ENCODE measurements around the gene METAP2. TPM values are rescaled to one million over a fixed set of nuclear protein-coding genes. Genes with fewer than 3 reads are reported as not detected.
"Not testable (repeated sequence)": the region's sequence is repeated elsewhere in the genome, so short reads cannot be mapped to it uniquely, and the experiment has no call there.

METAP2 gene
- total RNA-seq, result 63.7 and 83.5 TPM in 2 replicates

GRCh38 chr12:95473884-95474659 lies at the start of gene METAP2:
METAP2 (plus strand) TSS chr12:95474152; CDS start chr12:95474180, 28 bp downstream.
- DNase-seq (ENCODE audit: low read depth), result peak; percentile 90

- peak; percentile 68 for DNase-seq (ENCODE audit: low read depth)
Observed at GRCh38 chr12:95424271-95424994, 49.5 kb upstream of the METAP2 start.

- DNase-seq (ENCODE audit: low read depth), result no peak
Observed at GRCh38 chr12:95429172-95429510, 44.8 kb upstream of the METAP2 start.

GRCh38 chr12:95431120-95431519 lies 42.8 kb upstream of the METAP2 start:
- DNase-seq (ENCODE audit: low read depth), result no peak

DNA sequence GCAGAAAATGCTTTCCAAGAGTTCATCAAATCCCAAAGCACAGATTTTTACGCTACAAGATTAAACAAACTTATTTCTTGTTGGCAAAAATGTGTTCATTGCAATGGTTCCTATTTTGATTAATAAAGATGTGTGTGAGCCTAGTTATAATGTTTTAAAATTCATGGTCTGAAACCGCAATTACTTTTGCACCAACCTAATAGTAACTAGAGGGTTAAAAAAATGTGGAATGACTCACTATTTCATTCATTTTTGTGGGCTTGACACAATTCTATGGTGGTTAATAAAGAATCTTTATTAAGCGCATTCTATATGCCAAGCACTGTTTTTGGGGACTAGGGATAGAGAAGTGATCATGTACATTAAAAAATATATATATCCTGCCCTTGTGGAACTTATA lies 38.6 kb upstream of the METAP2 start:
- DNase-seq (ENCODE audit: low read depth), result no peak

DNA sequence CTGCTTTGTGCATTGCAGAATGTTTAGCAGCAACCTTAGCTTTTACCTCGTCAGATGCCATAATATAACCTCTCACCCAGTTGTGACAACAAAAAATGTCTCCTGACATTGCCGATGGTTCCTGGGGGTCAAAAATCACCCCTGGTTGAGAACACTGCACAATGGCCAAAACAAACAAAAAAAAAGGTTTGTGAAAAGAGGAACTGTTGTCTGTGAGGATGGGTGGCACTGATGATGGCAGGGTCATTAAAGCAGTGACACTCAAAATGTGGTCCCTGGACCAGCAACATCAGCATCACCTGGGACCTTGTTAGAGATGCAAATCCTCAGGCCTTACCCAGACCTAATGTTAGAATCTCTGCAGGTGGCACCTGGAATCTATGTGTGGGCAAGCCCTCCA lies 36.4 kb upstream of the METAP2 start:
- no peak for DNase-seq (ENCODE audit: low read depth)

- no peak for DNase-seq (ENCODE audit: low read depth)
Observed at GRCh38 chr12:95439461-95440230, 34.3 kb upstream of the METAP2 start.

DNA sequence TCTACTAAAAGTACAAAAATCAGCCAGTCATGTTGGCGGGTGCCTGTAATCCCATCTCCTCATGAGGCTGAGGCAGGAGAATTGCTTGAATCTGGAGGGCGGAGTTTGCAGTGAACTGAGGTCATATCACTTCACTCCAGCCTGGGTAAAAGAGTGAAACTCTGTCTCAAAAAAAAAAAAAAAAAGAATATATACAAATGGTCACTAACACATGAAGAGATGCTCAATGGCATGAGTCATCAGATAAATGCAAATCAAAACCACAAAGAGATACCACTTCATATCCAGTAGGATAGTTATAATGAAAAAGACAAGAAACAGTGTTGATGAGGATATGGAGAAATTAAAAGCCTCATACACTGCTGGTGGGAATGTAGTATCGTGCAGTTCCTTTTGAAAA lies 33.6 kb upstream of the METAP2 start:
- DNase-seq (ENCODE audit: low read depth), result peak; percentile 35

DNA sequence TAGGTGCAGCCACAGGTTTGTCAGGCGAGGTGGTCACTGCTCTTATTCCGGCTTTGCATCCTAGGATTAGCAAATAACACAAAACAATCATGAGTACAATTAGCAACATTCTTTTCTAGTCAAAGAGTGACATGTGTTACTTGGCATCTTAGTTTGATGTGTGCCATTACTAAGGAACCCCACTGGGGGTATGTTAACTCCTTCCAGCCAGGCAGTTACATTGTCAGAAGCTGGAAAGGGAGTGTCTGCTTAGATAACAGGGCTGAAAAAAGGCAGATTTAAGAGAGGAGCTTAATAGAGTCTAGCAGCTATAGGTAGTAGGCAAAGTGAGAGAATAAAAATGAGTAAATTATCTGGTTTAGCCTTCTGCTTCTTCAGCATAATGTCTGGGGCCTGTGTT lies 30.5 kb upstream of the METAP2 start:
- no peak for DNase-seq (ENCODE audit: low read depth)

DNA sequence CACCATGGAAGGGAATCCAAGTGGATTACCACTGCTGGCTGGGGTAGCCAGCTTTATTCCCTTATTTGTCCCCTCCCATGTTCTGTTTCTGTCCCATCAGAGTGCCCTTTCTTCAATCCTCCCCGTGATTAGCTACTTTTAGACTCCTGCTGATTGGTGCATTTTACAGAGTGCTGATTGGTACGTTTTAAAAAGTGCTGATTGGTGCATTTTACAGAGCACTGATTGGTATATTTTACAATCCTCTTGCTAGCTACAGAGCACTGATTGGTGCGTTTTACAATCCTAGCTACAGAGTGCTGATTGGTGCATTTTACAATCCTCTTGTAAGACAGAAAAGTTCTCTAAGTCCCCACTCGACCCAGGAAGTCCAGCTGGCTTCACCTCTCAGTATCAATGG lies 28.9 kb upstream of the METAP2 start:
- not testable (repeated sequence) for DNase-seq (ENCODE audit: low read depth)

- DNase-seq (ENCODE audit: low read depth), result peak; percentile 6
Observed at GRCh38 chr12:95445884-95446505, 28.0 kb upstream of the METAP2 start.

DNA sequence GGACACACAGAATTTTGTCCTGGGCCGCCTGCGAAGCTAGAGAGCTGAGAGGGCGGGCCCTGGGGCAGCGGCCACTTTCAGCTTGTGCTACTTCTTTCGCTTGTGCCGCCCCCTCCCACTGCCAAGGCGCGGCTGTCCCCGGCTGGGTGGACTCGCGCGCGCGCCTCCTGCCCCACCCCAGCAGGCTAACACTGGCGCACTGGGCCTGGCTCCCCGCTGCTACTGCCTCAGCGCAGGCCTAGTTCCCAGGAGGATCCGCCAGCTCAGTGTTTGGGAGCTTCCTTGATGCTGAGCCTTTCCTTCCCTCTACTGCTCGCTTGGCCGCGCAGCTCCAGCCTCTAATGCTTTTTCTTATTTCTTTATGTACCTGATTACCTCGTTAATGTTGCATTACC lies 27.4 kb upstream of the METAP2 start:
- DNase-seq (ENCODE audit: low read depth), result peak; percentile 6

DNA sequence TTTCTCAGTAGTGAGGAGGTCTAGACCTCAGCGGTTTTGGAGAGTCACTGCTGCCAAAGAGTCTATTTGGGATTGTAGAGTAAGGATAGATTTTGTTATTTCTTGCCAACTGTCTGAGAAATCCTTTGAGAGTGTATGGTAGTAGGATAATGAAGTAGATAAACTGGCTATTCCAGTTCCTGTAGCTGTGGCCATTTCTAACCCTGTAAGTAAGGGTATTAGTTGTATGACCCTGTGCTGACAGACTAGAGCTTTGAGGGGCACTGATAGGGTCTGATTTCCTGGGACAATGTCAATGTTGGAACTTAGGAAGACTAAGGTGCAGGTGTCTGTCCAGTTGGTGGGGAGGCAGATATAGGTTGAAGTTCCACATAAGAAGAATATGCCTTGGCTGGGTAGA lies 24.3 kb upstream of the METAP2 start:
- DNase-seq (ENCODE audit: low read depth), result not testable (repeated sequence)

DNA sequence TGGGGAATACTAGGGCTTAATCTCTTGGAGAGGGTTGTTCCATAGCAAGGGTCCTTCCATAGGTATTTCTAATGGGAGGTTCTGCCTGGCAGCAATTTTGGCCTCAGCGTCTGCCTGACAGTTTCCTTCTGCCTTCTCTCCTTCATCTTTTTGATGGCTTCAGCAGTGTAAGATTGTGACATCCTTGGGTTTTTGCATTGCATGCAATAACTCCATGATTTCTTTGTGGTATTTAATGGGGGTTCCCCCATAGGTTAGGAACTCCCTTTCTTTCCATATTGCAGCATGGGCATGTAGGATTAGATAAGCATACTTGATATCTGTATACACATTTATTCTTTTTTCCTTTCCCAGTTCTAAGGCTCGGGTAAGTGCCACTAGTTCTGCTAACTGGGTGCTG lies 21.5 kb upstream of the METAP2 start:
- not testable (repeated sequence) for DNase-seq (ENCODE audit: low read depth)

GRCh38 chr12:95453881-95454280 lies 20.1 kb upstream of the METAP2 start:
- peak; percentile 47 for DNase-seq (ENCODE audit: low read depth)

DNA sequence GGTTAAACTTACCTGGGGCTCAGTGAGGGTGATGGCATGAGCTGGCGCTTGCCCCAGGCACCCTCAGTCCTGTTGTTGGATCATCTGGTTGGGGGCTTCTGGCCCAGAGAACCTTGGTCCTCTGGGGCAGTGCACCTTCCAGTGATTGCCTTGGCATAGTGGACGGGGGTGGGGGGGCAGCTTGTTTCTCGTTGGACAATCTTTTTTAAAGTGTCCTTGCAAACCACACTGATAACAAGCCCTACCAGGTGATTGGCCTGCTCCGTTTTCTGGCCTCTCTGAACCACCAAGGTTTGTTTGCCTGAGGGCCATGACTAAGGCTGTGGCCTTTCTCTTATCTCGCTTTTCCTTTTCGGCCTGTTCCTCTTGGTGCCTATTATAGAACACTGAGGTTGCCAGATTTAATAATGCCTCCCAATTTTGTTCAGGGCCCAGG lies 19.2 kb upstream of the METAP2 start:
- DNase-seq (ENCODE audit: low read depth), result not testable (repeated sequence)

DNA sequence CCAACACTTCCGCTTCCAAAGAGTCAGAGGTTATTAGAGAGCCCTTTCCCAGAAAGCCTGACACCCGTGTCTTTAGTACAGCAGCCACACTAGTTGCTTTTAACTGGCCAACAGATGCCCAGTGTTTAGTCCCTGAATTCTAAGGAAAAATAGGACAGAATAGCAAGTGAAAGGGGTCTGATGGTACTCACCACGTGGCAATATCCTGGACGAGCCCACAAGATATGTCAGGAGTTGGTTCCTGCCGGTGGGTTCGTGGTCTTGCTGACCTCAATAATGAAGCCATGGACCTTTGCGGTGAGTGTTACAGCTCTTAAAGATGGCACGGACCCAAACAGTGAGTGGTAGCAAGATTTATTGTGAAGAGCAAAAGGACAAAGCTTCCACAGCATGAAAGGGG lies 16.3 kb upstream of the METAP2 start:
- not testable (repeated sequence) for DNase-seq (ENCODE audit: low read depth)

DNA sequence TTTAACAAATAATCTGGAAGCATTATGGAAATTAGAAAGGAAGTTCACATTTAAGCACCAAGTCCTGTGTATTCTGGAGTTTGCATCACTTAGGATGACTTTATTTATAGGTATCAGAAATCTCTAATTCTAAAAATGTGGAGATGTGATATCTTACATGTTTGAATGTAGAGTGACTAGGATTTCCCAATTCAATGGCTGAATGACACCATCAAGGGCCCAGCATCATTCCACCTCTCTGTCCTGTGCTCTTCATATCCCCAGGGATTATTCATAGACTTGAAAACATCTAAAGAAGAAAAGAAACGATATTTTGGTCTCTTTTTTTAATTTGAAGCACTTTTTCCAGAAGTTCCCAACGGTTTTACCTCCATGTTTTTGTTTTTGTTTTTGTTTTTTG lies 15.2 kb upstream of the METAP2 start:
- DNase-seq (ENCODE audit: low read depth), result no peak

- DNase-seq (ENCODE audit: low read depth), result no peak
Observed at GRCh38 chr12:95459310-95459709, 14.6 kb upstream of the METAP2 start.

- DNase-seq (ENCODE audit: low read depth), result no peak
Observed at GRCh38 chr12:95460105-95460504, 13.8 kb upstream of the METAP2 start.

DNA sequence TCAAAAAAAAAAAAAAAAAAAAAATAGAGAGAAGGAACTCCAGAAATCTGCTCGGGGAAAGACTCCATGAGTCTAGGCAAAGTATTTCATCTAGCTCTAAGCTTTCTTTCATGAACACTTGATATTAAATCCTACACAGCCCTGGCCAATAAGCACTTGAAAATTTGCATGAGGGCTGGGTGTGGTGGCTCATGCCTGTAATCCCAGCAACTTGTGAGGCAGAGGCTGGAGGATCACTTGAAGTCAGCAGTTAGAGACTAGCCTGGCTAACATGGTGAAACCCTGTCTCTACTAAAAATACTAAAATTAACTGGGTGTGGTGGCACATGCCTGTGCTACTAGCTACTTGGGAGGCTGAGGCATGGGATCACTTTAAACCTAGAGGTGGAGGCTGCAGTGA lies 13.1 kb upstream of the METAP2 start:
- no peak for DNase-seq (ENCODE audit: low read depth)

DNA sequence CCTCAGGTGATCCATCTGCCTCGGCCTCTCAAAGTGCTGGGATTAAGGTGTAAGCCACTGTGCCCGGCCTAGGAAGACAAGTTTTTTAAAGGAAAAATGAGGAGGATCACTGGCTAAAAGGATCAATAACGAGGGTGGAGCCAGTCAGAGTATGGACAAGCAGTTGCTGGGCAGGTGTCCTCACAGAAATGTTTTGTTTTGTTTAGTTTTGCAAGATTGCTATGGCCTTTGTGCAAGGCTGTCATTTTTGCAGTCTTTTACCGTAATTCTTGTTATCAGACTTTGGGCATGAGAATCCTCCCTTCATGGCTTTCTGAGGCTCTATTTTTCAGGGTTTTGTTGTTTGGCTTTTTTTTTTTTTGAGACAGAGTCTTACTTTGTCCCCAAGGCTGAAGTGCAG lies 11.9 kb upstream of the METAP2 start:
- DNase-seq (ENCODE audit: low read depth), result no peak
